Liver (tissue), 9 donors: Measurements from ENCODE around the gene TRPV4. TPM values are rescaled to one million over a fixed set of nuclear protein-coding genes. Genes with fewer than 3 reads are reported as not detected.

ENCODE experiments used
- DNase-seq: peaks from one replicate; pipeline ENCODE4 v3.0.0-alpha.2; 2017; ENCODE audit warnings: low spot score
- H3K27ac ChIP-seq, 2 donors: one replicate each; pipeline ENCODE4 v1.7.0; 2013; ENCODE audit warnings: inconsistent platforms in 2 of 2, low read length in 2 of 2, control low read depth in 1 of 2, low read depth in 1 of 2, mild to moderate bottlenecking in 1 of 2
- H3K27me3 ChIP-seq, 4 donors: one replicate each; pipeline versions ENCODE4 v1.6.1 to v1.7.0; 2013; ENCODE audit warnings: low read length in 3 of 4, inconsistent platforms in 1 of 4, mild to moderate bottlenecking in 1 of 4, moderate library complexity in 1 of 4; ENCODE audit not compliant: control insufficient read depth in 4 of 4, insufficient read depth in 4 of 4
- H3K36me3 ChIP-seq, 4 donors: one replicate each; pipeline versions ENCODE4 v1.6.1 to v1.7.0; 2013; ENCODE audit warnings: low read length in 3 of 4, mild to moderate bottlenecking in 3 of 4, low read depth in 1 of 4, moderate library complexity in 1 of 4; ENCODE audit not compliant: control insufficient read depth in 4 of 4, insufficient read depth in 3 of 4
- H3K4me1 ChIP-seq, 4 donors: one replicate each; pipeline versions ENCODE4 v1.6.1 to v1.7.0; 2013; ENCODE audit warnings: low read length in 3 of 4, mild to moderate bottlenecking in 3 of 4, moderate library complexity in 1 of 4; ENCODE audit not compliant: control insufficient read depth in 4 of 4, insufficient read depth in 4 of 4
- H3K4me3 ChIP-seq, 3 donors: one replicate each; pipeline versions ENCODE4 v1.6.1 to v1.7.0; 2013; ENCODE audit warnings: low read length in 3 of 3, control low read depth in 1 of 3, low read depth in 1 of 3, mild to moderate bottlenecking in 1 of 3
- H3K9ac ChIP-seq, 2 donors: one replicate each; pipeline ENCODE4 v1.7.0; 2013; ENCODE audit warnings: low read length in 2 of 2, mild to moderate bottlenecking in 2 of 2, moderate library complexity in 2 of 2, control low read depth in 1 of 2, low read depth in 1 of 2
- H3K9me3 ChIP-seq, 4 donors: one replicate each; pipeline versions ENCODE4 v1.6.1 to v1.7.0; 2013; ENCODE audit warnings: low read length in 3 of 4; ENCODE audit not compliant: control insufficient read depth in 4 of 4
- EGR1 ChIP-seq, 2 donors: IDR thresholded peaks; 2 replicates each; pipeline ENCODE4 v1.6.1; 2016 to 2018; ENCODE audit warnings: antibody characterized with exemption in 2 of 2, low read depth in 2 of 2
- FOXA1 ChIP-seq: IDR thresholded peaks from 2 replicates; pipeline ENCODE4 v1.6.1; 2016; ENCODE audit warnings: antibody characterized with exemption
- FOXA2 ChIP-seq: IDR thresholded peaks from 2 replicates; pipeline ENCODE4 v1.6.1; 2016; ENCODE audit warnings: antibody characterized with exemption
- GABPA ChIP-seq, 2 donors: IDR thresholded peaks in 1 of 2; conservative IDR thresholded peaks in 1 of 2; 2 replicates each; pipeline ENCODE4 v1.6.1; 2016; ENCODE audit warnings: antibody characterized with exemption in 2 of 2, mild to moderate bottlenecking in 1 of 2, moderate library complexity in 1 of 2
- HNF4A ChIP-seq, 2 donors: conservative IDR thresholded peaks; 2 replicates each; pipeline ENCODE4 v1.6.1; 2016; ENCODE audit warnings: antibody characterized with exemption in 2 of 2, mild to moderate bottlenecking in 2 of 2
- HNF4G ChIP-seq: IDR thresholded peaks from 2 replicates; pipeline ENCODE4 v1.6.1; 2016; ENCODE audit warnings: antibody characterized with exemption
- JUND ChIP-seq, 2 donors: IDR thresholded peaks; 2 replicates each; pipeline ENCODE4 v1.6.1; 2016; ENCODE audit warnings: antibody characterized with exemption in 2 of 2
- NR2F2 ChIP-seq: IDR thresholded peaks from 2 replicates; pipeline ENCODE4 v1.6.1; 2016; ENCODE audit warnings: antibody characterized with exemption
- RAD21 ChIP-seq, 2 donors: IDR thresholded peaks; 2 replicates each; pipeline ENCODE4 v1.6.1; 2016; ENCODE audit warnings: antibody characterized with exemption in 2 of 2, mild to moderate bottlenecking in 2 of 2
- RXRA ChIP-seq, 2 donors: IDR thresholded peaks; 2 replicates each; pipeline ENCODE4 v1.6.1; 2017 to 2018; ENCODE audit warnings: antibody characterized with exemption in 2 of 2, mild to moderate bottlenecking in 1 of 2
- SP1 ChIP-seq: IDR thresholded peaks from 2 replicates; pipeline ENCODE4 v1.6.1; 2018; ENCODE audit warnings: antibody characterized with exemption, mild to moderate bottlenecking
- TAF1 ChIP-seq: conservative IDR thresholded peaks from 2 replicates; pipeline ENCODE4 v1.6.1; 2016; ENCODE audit warnings: antibody characterized with exemption, mild to moderate bottlenecking
- YY1 ChIP-seq: IDR thresholded peaks from 2 replicates; pipeline ENCODE4 v1.6.1; 2016; ENCODE audit warnings: antibody characterized with exemption, mild to moderate bottlenecking
- WGBS: extraction: QIAGEN DNeasy Blood & Tissue Kit; methylation state at CpG from one replicate; pipeline ENCODE4 v1.1.7; 2013; 5-methylcytosine and 5-hydroxymethylcytosine counted together
- polyA plus RNA-seq, 2 donors: library from polyadenylated mRNA; stranded (reverse) in 1 of 2; unstranded in 1 of 2; fragments of 200-250 nt in 1 of 2; fragments of >200 nt in 1 of 2; fragmentation: Nextera tagmentation in 1 of 2; extraction: Ambion mirVana in 1 of 2; gene quantifications; one replicate each; pipeline versions ENCODE4 v1.2.1 to v1.2.3, GENCODE V29; 2013 to 2015
- total RNA-seq, 2 donors: library from RNA; depleted of rRNA; stranded (reverse); fragments of >200 nt; gene quantifications; one replicate each; pipeline ENCODE4 v1.2.3, GENCODE V29; 2014
- TF ChIP-seq, protein P1 (sequence below): fragments of 150-350 bp; IDR thresholded peaks from 2 replicates; pipeline ENCODE4 v1.5.1; 2017; ENCODE audit warnings: improper control_type of control experiment, low read depth, low read length; ENCODE audit not compliant: missing input control
- TF ChIP-seq, protein P2 (sequence below): IDR thresholded peaks from 2 replicates; pipeline ENCODE4 v1.6.1; 2016; ENCODE audit warnings: antibody characterized with exemption
- TF ChIP-seq, protein P3 (sequence below): IDR thresholded peaks from 2 replicates; pipeline ENCODE4 v1.6.1; 2016; ENCODE audit warnings: antibody characterized with exemption, mild to moderate bottlenecking
- TF ChIP-seq, protein P4 (sequence below): IDR thresholded peaks from 2 replicates; pipeline ENCODE4 v1.6.1; 2016; ENCODE audit warnings: antibody characterized with exemption
- TF ChIP-seq, protein P5 (sequence below): IDR thresholded peaks from 2 replicates; pipeline ENCODE4 v1.6.1; 2016; ENCODE audit warnings: antibody characterized with exemption
- donor health status: healthy.
- donor health status: healthy.
- donor health status: healthy.
- donor health status: healthy.
- donor health status: healthy.

TRPV4 gene
- total and polyA plus RNA-seq, 4 donors = 1.3 to 9.6 (median 3.9) TPM

DNA sequence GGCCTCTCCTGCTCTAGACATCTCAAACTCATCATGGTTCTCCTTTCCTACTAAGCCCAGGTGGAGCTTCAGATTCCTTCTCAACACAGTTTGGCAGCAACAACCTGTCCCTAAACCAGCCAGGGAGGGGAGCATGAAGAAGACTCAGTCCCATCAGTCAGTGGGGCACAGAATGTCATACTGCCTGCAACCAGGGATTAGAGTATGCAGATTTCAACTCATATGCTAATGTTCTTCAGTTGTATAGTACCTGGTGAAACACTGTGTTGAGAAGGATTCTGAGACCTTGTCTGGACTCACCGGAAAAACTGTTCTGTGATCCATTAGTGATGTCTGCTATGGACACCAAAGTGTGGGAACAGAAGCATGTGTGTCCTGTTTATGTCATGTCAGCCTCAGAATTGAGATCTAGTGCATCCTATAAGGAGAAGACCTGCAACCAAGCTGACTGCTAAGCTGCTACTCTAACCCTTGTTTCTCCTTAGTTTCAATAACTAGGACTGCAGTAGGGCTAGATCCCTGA is 43.6 kb downstream of the TRPV4 start:
- DNase-seq = no peak

More for the DNA sequence above, 43.6 kb downstream of the TRPV4 start:
- Histone ChIP-seq H3K27me3 (no peaks in the 10 kb centered on the region), H3K36me3 (peaks cover 0 to 57% (median 20%) of the 10 kb centered on the region in 4 donors), H3K4me1 (no peaks in the 10 kb centered on the region), H3K9me3 (no peaks in the 10 kb centered on the region), H3K9ac (no peak overlapping the region), H3K4me3 (no peak overlapping the region), H3K27ac (no peak overlapping the region)
- TF ChIP-seq, protein P1, sequence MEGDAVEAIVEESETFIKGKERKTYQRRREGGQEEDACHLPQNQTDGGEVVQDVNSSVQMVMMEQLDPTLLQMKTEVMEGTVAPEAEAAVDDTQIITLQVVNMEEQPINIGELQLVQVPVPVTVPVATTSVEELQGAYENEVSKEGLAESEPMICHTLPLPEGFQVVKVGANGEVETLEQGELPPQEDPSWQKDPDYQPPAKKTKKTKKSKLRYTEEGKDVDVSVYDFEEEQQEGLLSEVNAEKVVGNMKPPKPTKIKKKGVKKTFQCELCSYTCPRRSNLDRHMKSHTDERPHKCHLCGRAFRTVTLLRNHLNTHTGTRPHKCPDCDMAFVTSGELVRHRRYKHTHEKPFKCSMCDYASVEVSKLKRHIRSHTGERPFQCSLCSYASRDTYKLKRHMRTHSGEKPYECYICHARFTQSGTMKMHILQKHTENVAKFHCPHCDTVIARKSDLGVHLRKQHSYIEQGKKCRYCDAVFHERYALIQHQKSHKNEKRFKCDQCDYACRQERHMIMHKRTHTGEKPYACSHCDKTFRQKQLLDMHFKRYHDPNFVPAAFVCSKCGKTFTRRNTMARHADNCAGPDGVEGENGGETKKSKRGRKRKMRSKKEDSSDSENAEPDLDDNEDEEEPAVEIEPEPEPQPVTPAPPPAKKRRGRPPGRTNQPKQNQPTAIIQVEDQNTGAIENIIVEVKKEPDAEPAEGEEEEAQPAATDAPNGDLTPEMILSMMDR = no peak
- TF ChIP-seq, protein P2, sequence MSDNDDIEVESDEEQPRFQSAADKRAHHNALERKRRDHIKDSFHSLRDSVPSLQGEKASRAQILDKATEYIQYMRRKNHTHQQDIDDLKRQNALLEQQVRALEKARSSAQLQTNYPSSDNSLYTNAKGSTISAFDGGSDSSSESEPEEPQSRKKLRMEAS = no peak
- TF ChIP-seq GABPA (IDR thresholded peaks at IDR 0.05 in 1 of 2, conservative IDR thresholded peaks at IDR 0.05 in 1 of 2) (no peak), HNF4G (no peak), SP1 (no peak), HNF4A (conservative IDR thresholded peaks at IDR 0.05) (no peak), YY1 (no peak), FOXA2 (no peak), JUND (IDR thresholded peaks at IDR 0.05) (no peak), NR2F2 (no peak), FOXA1 (no peak), RAD21 (IDR thresholded peaks at IDR 0.05) (no peak), RXRA (IDR thresholded peaks at IDR 0.05) (no peak), TAF1 (no peak), EGR1 (IDR thresholded peaks at IDR 0.05; ENCODE audit: low read depth in 2 of 2) (no peak)
- TF ChIP-seq, protein P3, sequence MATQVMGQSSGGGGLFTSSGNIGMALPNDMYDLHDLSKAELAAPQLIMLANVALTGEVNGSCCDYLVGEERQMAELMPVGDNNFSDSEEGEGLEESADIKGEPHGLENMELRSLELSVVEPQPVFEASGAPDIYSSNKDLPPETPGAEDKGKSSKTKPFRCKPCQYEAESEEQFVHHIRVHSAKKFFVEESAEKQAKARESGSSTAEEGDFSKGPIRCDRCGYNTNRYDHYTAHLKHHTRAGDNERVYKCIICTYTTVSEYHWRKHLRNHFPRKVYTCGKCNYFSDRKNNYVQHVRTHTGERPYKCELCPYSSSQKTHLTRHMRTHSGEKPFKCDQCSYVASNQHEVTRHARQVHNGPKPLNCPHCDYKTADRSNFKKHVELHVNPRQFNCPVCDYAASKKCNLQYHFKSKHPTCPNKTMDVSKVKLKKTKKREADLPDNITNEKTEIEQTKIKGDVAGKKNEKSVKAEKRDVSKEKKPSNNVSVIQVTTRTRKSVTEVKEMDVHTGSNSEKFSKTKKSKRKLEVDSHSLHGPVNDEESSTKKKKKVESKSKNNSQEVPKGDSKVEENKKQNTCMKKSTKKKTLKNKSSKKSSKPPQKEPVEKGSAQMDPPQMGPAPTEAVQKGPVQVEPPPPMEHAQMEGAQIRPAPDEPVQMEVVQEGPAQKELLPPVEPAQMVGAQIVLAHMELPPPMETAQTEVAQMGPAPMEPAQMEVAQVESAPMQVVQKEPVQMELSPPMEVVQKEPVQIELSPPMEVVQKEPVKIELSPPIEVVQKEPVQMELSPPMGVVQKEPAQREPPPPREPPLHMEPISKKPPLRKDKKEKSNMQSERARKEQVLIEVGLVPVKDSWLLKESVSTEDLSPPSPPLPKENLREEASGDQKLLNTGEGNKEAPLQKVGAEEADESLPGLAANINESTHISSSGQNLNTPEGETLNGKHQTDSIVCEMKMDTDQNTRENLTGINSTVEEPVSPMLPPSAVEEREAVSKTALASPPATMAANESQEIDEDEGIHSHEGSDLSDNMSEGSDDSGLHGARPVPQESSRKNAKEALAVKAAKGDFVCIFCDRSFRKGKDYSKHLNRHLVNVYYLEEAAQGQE = no peak
- TF ChIP-seq, protein P4, sequence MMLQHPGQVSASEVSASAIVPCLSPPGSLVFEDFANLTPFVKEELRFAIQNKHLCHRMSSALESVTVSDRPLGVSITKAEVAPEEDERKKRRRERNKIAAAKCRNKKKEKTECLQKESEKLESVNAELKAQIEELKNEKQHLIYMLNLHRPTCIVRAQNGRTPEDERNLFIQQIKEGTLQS = no peak
- TF ChIP-seq, protein P5, sequence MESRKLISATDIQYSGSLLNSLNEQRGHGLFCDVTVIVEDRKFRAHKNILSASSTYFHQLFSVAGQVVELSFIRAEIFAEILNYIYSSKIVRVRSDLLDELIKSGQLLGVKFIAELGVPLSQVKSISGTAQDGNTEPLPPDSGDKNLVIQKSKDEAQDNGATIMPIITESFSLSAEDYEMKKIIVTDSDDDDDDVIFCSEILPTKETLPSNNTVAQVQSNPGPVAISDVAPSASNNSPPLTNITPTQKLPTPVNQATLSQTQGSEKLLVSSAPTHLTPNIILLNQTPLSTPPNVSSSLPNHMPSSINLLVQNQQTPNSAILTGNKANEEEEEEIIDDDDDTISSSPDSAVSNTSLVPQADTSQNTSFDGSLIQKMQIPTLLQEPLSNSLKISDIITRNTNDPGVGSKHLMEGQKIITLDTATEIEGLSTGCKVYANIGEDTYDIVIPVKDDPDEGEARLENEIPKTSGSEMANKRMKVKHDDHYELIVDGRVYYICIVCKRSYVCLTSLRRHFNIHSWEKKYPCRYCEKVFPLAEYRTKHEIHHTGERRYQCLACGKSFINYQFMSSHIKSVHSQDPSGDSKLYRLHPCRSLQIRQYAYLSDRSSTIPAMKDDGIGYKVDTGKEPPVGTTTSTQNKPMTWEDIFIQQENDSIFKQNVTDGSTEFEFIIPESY = no peak
- WGBS = 89% methylated on average over 1 of the region's 1 CpG
